NAMALWA (cell line): Measurements from ENCODE around the gene RAD9A.
A peak's percentile ranks its signal among the peaks of the same experiment; 100 is the strongest.
"Not testable (repeated sequence)": the region's sequence is repeated elsewhere in the genome, so short reads cannot be mapped to it uniquely, and the experiment has no call there.

ENCODE experiments used
- DNase-seq: peaks from one replicate; pipeline ENCODE4 v3.0.0-alpha.2; 2015; ENCODE audit warnings: low spot score

RAD9A gene

DNA sequence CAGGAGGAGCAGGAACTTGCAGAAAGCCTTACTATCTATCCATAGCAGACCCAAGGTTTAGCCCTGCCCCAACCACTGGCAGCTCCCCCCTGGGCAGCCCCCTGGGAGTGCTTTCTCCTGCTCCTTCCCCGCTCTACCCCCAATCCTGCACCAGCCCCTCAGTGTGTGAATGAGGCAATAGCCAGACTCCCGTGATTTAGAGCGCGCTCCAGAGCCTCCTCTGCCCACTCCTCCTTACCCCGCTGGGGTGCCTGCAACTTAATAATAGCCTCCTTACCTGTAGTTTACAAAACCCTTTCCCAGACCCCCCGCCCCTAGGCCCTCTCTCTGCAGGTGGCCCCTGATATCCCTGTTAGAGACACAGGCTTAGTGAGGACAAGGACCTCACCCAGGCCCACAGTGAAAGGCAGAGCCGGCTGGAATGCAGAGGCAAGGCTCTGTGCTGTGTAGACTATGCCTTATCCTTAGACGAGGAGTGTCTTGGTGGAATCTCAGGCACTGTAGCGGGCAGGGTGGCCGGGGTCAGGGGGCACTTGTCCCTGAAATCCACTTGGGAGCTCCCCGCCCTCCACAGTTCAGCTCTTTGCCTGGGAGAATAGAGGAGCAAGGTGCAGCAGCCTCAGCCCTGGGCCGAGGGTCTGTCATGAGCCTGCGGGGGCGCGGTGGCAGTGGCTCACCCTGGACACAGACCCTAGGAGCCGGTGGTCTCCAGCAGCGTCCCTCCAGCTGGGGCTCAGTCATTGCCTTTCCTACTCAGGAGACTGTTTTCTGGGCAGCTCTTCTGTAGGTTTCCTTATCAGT, 19.4 kb downstream of the RAD9A start:
- DNase-seq, result no peak

DNA sequence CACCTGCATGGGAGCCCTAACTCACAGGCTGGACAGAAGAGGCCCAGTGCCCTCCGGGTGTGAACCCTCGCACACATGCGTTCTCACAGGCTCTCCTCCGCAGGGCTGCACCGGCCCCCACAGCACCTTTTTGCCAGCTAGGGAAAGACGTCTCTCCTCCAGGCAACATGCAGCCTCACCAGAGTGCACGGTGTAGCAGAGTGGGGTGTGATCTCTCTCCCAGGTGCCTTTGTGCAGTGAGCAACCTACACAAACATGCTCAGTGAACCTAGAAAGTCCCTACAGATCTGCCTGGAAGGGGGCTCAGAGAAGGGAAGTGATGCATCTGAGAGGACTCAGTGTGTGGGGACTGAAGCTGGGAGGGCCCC, 20.0 kb downstream of the RAD9A start:
- peak; percentile 53 for DNase-seq

DNA sequence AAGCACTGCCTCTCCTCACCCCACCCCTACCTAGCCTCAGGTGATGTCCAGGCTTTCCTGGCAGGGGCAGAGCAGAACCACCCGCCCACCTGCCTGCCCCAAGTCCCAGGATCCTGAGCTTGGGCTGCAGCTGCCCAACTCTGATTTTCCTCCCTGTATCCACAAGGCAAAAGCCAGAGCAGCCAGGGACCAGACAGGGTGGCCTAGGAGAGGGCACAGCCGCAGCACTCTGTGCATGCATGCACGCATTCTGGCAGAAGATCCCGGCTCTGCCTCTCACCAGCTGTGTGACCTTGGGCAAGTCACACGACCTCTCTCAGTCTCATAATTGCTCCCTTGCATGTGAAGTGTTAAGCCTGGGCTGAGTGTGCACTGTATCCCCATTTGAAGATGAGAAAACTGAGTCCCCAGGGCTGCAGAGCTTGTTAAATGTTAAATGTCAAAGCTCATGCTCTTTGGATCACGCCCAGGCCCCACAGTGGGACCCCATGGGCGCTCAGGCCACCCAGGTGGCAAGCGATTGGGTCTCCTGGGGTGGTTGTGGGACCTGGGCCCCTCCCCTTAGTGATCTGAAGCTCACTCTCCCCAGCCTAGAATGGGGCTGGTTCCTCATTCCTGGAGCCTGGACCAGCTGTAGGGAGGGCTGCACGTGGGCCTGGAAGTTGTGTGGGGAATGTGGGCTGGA, 20.9 kb downstream of the RAD9A start:
- no peak for DNase-seq

DNA sequence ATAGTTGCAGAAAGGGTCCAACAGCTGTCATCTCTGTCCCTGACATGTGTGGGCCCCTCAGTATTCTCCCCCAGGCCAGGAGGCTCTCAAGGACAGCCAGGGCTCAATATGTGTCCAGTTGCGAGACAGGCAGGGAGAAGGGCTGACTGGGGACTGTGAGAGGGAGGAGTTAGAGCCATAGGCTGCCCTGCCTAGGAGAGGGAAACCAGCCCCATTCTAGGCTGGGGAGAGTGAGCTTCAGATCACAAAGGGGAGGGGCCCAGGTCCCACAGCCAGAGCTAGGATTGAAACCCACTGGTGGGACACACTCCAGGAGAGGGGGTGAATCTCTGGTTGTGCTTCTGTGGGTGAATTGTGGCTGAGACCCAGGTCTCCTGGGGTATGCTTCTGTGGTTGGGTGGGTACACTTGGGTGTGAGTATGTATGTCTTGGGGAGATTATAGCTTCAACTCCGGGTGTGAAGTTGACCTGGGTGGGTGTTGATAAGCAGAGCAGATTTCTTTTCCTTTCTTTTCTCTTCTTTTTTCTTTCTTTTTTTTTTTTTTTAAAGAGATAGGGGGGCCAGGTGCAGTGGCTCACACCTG, 21.6 kb downstream of the RAD9A start:
- no peak for DNase-seq

DNA sequence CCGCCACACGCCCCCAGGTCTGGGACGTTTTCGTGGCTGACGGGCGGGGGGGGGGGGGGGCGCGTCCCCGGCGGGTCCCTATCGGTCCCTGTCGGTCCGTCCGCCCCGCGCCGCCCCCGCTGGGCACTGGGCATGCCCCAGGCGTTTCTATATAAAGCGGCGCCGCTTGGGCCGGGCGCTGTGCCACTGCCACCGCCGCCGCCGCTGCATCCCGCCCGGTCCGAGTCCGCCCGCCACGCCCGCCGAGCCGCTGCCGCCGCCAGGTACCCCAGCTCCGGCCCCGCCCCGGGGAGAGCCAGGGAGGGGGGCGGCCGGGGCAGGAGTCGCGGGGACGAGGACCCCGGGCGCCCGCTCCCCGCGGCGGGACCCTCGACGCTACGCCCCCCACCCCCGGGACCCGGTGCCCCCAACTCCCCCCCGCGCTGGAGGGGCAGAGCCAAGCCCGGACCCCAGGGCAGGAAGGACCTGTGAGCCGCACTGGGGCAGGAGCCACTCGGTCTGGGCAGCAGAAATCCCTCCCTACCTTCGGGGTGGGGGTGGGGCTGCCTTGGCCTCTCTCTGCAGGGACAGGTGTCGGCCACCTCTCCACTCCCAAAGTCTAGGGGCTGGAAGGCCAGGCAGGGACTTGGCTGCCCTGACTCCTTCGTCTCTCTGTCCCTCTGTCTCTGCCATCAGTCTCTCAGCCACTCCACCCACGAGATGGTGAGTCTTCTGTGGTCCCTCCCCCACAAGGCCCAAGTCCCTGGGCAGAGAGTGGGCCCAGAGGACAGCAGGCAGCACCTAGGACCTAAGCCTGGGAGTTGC, 23.9 kb downstream of the RAD9A start, which contains the start of gene CARNS1:
Gene CARNS1, plus strand, starts transcription at position 178 of the 804 bp plus-strand sequence. Its CDS starts 522 bp downstream, at position 700.
- no peak for DNase-seq

DNA sequence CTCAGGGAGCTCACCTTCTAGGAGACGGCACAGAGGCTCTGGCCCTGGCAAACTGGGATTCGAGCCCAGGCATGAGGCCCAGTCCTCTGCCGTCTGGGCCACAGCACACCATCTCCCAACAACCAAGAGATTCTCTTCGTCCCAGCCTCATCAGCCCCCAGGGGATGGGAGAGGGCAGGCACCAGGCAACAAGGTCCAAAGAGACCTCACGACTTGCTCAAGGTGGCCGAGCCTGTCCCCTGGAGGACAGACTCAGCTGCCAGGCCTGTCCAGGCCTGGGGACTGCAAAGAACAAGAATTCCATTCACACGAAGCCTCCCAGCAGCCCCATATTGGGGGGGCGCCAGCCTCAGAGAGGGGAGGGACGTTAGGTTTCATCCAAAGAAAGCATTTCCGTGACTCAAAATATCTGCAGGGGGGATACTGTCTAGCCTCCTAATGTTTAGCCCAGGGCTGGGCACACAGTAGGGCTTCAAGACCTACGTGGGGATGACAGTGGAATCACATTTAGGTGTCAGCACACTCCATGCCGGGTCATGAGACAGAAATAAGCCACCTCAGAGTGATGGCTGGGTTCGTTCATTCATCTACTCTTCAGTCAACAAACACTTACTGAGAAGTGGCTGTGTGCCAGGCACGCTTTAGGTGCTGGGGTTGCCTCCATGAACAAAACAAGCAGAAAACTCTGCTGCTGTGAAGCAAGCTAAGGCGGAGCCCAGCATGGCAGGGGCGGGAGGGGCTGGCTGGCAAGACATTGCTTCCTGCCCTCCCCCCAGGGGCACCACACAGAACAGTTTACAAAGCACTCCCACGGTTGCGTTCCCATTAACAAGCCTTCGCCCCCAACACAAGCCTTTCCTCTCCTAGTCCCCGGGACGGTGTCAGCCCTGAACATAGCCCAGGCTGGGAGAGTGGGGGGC, 24.9 kb downstream of the RAD9A start:
- DNase-seq, result peak; percentile 54

DNA sequence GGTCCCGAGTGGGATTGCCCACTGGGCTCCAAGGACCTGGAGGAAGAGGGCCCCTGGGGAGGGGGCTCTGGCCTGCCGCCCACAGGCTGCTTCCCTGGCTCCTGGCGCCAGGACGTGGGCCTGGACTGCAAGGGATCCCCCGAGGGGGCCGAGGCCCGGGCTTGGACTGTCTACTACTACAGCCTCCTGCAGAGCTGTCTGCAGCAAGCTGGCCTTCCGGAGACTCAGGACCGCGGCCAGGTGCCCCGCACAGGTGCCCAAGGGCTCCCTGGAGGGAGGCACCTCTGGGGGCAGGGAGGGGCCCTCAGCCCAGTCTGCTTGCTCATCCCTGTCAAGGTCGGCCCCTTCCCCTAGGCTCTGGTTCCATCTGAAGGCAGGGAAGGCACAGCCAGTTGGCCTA, 25.6 kb downstream of the RAD9A start:
- DNase-seq, result no peak

DNA sequence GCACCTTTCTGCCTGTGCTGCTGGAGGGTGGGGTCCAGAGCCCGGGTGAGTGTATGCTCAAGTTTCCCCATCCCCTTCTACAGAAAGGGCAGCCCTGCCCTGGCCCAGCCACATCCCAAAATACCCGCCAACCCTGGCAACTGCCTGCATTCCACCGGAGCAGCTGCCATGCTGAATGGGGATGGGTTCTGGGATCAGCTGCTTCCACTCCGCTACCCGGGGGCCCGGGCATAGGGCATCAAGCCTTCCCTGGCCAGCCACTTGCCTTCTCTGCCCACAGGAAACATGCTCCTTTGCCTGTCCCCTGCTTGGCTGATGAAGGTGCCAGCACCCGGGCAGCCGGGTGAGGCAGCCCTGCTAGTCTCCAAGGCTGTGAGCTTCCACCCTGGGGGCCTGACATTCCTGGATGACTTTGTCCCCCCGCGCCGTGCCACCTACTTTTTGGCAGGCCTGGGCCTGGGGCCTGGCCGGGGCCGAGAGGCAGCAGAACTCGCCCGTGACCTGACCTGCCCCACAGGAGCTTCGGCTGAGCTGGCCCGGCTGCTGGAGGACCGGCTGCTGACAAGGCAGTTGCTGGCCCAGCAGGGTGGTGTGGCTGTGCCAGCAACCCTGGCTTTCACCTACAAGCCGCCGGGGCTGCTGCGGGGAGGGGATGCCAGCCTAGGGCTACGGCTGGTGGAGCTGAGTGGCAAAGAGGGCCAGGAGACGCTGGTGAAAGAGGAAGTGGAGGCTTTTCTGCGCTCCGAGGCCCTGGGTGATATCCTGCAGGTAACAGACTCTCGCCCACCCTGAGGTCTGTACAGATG, 26.9 kb downstream of the RAD9A start:
- peak; percentile 63 for DNase-seq

DNA sequence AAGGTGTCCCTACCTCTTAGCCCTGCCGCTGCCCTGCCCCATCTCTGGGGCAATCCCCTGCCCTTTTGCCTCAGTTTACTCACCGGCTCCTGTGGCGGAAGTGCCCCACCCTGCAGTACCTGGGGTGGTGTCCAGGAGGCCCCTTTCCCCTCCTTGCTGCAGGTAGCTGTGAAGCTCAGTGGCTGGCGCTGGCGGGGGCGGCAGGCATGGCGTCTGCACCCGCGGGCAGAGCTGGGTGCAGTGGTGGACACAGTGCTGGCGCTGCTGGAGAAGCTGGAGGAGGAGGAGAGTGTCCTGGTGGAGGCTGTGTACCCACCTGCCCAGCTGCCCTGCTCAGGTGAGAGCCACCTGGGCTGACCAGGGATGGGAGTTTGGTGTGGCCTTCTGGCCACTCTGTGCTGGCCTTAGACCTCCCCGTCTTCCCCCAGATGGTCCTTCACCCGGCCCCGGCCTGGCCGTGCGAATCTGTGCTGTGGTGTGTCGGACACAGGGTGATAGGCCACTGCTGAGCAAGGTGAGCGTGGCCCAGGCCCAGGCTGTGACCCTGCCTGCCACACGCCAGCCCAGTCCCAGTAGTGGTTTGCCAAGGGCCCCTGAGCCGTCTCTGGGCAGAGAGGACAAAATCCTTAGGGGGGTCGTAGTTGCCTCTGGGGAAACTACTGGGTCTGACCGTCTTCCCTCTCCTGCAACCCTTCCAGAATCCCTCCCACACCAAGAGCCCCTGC, 27.7 kb downstream of the RAD9A start:
- DNase-seq, result no peak

DNA sequence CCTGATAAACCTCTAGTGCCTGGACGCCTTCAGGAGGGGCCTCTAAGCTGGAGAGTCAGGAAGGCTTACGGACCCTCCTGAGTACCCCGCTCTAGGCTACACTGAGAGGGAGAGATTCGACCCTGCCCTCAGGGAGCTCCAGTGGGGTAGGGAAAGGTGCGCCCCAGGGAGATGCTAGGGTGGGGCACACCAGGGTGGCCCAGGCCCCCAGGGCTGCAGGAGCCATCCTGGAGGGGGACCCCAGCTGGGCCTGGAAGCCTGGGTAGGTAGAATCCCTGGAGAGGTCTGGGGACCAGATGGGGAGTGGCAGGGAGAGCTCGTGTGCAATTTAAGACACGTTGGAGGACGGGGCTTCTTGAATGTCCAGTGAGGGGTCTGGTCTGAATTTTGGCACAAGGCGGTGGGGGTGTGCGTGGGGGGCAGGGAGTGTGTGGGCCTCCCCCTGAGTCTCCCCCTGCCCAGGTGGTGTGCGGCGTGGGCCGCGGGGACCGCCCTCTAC, 28.4 kb downstream of the RAD9A start:
- DNase-seq, result no peak

DNA sequence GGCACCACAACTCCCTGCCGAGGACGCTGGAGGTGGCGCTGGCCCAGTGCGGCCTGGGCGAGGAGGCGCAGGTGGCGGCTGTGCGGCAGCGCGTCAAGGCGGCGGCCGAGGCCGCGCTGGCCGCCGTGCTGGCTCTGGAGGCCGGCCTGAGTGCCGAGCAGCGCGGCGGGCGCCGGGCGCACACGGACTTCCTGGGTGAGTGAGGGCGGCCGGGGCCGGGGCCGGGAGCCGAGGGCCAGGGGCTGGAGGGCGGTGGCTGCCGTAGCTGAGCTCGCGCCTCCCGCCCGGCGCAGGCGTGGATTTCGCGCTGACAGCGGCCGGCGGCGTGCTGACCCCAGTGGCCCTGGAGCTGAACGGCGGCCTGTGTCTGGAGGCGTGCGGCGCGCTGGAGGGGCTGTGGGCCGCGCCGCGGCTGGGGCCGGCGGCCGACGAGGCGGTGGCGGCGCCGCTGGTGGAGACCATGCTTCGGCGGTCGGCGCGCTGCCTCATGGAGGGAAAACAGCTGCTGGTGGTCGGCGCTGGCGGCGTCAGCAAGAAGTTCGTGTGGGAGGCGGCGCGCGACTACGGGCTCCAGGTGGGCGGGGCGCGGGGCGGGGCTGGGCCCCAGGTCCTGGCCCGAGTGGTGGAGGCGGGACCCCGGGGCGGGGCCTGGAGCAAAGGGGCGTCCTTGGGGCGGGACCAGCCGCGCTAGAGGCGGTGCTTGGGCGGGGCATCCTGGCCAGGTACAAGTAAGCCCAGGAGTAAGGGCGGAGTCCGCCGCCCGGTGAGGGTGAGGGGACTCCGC, 29.1 kb downstream of the RAD9A start:
- DNase-seq, result peak; percentile 94

DNA sequence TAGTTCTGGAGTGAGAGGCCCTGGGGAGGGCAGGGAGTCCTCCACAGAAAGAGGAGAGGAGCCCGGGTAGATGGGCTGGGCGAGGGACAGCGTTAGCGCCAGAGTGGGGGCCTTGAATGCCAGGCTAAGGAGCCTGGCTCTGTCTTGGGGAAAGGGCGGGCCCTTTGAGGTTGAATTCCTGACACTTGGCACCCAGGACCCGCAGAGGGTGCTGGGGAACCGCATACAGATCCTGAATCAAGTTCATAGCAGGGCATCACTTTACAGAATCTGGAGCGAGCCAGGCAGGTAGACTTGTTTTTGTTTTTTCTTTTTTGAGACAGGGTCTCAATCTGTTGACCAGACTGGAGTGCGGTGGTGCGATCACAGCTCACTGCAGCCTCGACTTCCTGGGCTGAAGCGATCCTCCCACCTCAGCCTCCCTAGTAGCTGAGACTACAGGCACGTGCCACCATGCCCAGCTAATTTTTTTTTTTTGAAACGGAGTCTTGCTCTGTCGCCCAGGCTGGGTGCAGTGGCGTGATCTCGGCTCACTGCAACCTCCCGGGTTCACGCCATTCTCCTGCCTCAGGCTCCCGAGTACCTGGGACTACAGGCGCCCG, 29.7 kb downstream of the RAD9A start:
- DNase-seq, result no peak

DNA sequence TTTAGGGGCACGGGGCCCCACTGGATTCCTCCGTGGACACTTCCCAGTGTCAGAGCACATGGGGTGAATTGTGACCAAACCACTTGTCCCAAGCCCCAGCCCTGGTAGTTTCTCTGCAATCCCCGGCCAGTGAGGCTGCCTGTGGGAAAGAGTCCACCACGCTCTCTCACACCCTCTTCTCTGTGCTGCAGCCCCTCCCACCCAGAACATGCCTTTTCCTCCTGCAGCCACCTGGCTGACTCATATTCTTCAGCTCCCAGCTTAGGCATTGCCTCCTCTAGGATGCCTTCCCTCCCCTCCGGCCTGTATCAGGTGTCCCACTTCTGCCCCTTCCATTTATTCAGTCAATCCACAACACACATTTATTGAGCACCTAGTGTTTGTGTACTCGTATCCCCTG, 31.1 kb downstream of the RAD9A start:
- no peak for DNase-seq

DNA sequence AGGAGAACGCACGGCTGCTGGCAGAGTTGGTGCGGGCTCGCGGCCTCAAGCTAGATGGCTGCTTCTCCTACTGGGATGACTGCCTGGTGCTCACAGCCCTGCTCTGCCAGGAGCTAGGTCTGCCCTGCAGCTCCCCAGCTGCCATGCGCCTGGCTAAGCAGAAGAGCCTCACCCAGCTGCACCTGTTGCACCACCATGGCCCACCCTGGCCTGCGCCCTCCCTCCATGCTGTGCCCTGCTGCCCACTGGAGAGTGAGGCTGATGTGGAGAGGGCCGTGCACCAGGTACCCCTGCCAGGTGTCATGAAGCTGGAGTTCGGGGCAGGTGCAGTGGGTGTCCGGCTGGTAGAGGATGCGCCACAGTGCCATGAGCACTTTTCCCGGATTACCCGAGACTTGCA, 31.7 kb downstream of the RAD9A start:
- no peak for DNase-seq

DNA sequence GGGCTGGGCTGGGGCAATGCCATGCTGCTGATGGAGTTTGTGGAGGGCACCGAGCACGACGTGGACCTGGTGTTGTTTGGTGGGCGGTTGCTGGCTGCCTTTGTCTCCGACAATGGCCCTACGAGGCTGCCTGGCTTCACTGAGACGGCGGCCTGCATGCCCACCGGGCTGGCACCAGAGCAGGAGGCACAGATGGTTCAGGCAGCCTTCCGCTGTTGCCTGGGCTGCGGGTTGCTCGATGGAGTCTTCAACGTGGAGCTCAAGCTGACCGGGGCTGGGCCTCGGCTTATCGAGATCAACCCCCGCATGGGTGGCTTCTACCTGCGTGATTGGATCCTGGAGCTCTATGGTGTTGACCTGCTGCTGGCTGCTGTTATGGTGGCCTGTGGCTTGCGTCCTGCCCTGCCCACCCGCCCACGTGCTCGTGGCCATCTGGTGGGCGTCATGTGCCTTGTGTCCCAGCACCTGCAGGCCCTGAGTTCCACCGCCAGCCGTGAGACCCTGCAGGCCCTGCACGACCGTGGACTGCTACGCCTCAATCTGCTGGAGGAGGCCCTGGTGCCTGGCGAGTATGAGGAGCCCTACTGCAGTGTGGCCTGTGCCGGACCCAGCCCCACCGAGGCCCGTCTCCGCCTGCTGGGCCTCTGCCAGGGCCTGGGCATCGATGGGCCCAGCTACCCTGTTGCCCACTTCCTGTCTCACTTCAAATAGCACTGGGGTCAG, 32.3 kb downstream of the RAD9A start:
- no peak for DNase-seq

DNA sequence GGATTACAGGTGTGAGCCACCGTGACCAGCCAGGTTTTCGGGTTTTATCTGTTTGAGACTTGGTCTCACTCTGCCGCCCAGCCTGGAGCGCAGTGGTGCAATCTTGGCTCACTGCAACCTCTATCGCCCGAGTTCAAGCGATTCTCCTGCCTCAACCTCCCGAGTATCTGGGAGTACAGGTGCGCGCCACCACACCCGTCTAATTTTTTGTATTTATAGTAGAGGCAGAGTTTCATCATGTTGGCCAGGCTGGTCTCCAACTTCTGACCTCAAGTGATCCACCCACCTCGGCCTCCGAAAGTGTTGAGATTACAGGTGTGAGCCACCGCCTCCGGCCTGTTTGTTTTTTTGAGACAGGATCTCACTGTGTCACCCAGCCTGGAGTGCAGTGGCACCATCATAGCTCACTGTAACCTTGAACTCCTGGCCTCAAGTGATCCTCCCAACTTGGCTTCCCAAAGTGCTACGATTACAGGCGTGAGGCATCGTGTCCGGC, 35.6 kb downstream of the RAD9A start:
- DNase-seq, result not testable (repeated sequence)
